HG02973 (cell line): ENCODE measurements around the gene ELF5.

Experiments
- ATAC-seq: cut with Tn5 transposase; IDR thresholded peaks from one replicate; pipeline ENCODE4 v1.9.1; 2021; ENCODE audit warnings: moderate library complexity; ENCODE audit not compliant: unreplicated experiment

ELF5 gene

DNA sequence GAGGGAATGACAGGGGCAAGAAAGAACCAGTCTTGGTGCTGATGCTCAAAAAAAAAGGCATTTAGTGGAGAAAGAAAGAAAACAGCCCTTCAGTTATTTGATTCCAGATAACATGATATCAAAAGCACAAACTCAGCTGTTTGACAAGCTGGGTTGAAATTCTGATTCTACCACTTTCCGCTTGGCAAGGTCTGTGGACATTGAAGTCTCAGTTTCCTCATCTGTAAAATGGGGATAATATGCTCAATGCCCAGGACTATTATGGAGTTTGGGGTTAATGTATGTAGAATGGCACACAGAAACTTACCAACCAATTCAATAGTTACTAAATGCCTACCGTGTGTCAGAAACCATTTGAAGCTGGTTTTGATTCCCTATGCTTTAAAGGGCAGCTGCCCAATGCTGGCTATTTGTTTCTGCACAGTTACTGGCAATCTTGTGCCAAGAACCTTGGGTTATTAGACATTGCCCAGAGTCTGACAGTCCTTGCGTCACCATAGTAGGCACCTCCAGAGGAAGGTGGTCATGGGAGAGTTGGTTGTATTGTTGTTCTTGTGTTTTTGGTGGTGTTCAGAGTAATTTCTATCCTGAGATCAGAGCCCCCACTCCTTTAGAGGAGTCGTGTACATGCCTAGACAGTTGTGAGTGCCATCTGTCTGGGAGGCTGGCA lies 19.5 kb downstream of the ELF5 start:
- ATAC-seq: no peak

- ATAC-seq: no peak
Observed at GRCh38 chr11:34493468-34493867, 20.1 kb downstream of the ELF5 start.

DNA sequence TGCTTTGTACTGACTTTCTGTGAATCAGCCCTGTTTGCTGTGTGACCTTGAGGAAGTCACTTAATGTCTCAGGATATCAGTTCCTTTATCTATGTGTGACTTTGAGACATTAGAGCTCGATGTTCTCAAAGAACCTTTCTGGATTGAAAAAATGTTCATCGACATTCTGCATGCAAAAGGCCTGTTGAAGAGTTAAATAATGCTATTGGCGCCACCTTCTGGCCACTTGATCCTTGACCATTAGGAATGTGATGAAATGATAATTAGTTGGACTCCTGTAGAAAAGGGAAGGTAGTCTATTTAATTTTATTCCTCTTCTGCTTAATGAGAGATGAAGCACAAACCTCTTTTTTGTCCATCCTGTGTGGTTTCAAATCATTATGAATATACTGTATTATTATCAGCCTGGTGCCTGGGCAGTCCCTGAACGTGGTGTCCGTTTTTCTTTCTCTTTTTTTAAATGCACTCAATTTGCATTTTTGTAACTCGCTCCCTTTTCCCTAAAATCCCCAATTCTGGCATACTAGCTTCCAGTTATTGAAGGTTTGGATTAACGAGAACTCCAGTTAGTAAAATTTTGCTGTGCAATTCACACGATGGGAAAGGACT lies 20.7 kb downstream of the ELF5 start:
- no peak for ATAC-seq

DNA sequence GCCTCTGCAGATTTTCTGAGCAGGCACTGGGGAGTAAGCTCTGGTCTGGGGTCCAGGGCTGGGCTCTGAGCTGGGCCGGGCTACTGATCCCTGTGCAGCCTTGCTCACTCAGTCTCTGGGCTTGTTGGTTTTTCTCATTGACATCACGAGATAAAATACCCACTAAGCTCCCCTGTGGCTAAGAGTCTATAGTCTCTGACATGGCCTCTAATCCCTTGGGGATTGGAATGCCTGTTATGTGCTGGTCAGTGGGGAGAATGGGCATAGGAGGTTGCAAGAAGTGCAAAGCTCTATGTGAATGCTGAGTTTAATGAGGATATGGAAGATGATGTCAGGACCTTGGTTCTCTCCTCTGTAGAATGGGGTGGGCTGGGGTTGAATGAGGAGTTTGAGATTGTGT lies 23.3 kb downstream of the ELF5 start:
- no peak for ATAC-seq

DNA sequence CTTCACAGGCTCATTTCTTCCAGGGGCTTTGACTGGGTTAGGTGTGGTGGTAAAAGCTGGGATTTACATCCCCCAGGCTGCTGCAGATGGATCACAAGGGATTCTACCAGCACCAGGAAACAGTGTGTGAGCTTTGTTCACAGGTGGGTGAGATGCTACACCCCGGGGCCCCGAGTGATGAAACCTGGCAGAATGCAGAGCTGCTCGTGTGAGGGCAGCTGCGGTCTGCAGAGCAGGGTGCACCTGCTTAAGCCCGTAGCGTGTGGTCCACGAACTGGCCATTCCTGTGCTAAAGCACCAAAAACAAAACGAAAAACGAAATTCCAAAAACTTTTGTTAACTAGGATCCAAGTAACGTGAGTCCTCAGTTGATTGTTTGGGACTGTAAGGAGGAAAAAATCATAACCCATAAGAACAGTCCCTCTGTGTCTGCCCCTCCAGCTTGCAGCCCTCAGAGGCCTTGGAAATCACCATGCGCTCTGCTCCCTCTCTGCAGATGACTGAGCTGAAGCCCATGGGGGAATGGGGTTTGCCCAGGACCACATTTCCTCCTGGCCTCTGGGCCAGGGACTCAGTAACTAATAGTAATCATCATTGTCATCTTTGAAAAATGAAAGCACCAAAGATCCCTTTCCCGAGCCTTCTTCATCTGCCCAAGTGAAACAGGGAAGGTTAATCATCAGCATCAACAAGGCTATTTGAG lies 24.6 kb downstream of the ELF5 start:
- ATAC-seq: no peak

DNA sequence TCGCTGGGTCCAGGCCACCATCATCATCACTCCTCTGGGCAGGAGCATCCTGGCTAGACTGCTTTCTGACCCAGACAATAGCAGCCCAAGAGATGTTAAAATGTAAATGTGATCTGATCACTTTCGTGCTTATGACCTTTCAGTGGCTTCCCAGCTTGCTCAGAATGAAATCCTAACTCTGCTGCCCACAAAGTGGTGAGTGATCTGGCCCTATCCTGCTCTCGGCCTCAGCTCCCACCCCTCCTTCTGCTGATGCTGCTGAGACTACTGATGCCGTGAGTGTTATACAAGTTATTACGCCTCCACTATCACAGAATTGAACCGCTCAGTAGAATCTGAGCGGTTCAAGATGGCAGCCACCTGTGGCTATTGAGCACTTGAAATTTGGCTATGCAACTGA lies 26.2 kb downstream of the ELF5 start:
- ATAC-seq: no peak

- ATAC-seq: no peak
Observed at GRCh38 chr11:34483106-34483874, 30.3 kb downstream of the ELF5 start.

- ATAC-seq: no peak
Observed at GRCh38 chr11:34481307-34481706, 32.3 kb downstream of the ELF5 start.

DNA sequence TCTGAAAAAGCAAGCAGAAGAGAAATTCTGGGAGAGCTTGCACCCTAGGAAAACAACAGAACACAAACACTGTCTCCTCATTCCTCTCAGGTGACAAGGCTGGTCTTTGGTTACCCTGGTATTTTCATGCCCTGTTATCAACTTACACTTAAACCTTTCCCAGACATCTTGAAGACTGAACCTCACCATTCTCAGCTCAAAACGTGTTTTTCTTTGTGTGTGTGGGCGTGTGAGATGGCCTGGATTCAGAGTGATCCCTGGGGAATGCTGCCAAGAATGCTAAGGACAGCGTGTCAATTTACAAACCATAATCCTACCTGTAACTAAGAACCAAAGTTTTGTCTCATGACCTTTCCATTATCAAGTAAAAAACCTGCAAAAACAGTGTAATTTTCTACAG lies 33.3 kb downstream of the ELF5 start:
- no peak for ATAC-seq

DNA sequence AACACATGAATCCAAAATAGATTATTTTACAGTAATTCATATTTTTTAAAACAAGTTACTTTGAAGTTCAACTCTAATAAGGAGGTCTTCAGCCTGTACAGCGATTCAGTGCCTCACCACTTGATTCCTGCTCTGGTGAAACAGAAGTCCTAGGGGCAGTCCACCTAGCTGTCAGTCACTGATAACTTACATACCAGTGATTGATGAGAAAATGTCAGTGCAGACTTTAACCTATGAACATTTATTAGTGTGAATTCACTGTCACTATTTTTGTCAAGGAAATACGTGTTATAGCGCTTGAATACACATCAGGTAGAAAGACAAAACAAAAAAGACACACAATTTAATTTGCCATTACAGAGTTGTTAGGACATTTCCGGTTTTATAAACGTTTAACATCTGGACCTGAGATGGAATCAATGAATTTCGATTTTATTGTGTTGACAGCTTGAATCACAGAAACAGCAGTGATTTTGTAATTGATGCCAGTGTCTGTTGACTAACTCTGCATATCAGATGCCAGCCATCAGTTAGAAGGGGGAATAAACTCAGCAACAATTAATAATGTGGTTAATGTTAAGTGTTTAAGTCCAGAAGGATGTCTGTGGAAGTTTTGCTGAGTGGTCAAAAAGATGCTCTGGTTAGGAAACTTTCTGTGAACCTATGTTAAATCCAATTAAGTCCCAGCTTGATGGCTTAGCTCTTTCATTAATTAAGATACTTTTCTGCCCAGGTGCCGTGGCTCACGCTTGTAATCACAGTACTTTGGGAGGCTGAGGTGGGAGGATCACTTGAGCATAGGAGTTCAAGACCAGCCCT lies 34.5 kb downstream of the ELF5 start:
- ATAC-seq: no peak

DNA sequence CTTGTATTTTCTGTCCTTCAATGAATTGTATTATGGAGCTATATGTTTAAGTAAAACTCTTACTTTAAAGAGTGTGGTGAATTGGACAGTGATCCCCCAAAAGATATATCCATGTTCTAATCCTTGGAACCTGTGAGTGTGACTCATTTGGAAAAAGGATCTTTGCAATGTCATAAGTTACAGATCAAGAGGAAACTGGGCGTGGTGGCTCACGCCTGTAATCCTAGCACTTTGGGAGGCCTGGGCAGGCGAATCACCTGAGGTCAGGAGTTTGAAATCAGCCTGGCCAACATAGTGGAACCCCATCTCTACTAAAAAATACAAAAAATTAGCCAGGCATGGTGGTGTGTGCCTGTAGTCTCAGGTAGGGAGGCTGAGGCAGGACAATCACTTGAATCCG lies 36.7 kb downstream of the ELF5 start:
- ATAC-seq: no peak

GRCh38 chr11:34475656-34476055 lies 37.9 kb downstream of the ELF5 start:
- ATAC-seq: no peak

- no peak for ATAC-seq
Observed at GRCh38 chr11:34473603-34474169, 39.9 kb downstream of the ELF5 start.

GRCh38 chr11:34468209-34468841 lies 45.3 kb downstream of the ELF5 start:
- peak; percentile 59 for ATAC-seq

DNA sequence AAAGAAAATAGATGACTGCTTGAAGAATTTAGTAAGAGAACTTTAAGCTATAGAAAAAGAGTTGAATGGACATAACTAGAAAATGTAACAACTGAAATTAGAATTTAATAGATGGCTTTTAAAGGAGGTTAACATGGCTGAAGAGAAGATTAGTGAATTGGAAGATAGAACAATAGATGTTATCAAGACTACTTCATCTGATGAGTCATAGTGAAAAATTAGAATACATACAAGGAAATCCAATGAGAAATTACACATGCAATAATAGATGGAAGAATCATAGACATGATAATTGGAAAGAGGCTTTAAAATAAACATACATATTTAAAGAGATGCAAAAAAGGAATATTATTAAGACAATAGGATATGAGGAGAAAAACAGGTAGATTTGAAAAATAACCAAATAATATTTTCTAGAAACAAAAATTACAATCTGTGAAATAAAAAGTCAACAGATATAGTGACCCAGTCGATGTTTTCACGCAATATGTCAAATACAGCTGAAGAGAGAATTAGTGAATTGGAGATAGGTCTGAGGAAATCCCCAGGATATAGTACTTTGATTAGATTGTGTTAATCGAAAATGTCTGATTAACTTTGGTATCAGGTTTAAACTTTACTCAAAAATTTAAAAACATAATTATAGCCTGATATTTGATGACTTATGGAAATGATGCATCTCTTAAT lies 46.6 kb downstream of the ELF5 start:
- ATAC-seq: no peak

GRCh38 chr11:34464591-34465051 lies 49.0 kb downstream of the ELF5 start:
- no peak for ATAC-seq

- ATAC-seq: no peak
Observed at GRCh38 chr11:34461215-34461614, 52.4 kb downstream of the ELF5 start.

DNA sequence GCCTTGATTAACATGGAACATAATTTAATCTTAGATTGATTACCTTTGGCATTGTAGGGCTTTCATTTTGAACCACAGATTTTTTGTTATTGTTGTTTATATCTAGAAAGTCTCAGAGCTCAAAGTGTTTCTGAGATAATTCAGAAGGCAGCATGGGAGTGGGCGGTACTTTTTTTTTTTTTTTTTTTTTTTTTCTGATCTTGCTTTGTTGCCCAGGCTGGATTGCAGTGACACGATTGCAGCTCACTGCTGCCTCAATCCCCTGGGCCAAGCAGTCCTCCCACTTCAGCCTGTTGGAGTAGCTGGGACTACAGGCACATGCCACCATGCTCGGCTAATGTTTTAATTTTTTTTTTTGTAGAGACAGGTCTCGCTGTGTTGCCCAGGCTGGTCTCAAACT lies 53.3 kb downstream of the ELF5 start:
- no peak for ATAC-seq

GRCh38 chr11:34459507-34460162 lies 54.0 kb downstream of the ELF5 start:
- ATAC-seq: no peak
